Mesodermal cell (in vitro differentiated cells): ENCODE measurements around the gene FAM53B.

Source experiments
- H3K27ac ChIP-seq: 2 replicates; pipeline ENCODE4 v1.7.0; 2013; ENCODE audit warnings: mild to moderate bottlenecking, low read depth, low read length, moderate library complexity; ENCODE audit not compliant: severe bottlenecking
- H3K36me3 ChIP-seq: 2 replicates; pipeline ENCODE4 v1.7.1; 2013; ENCODE audit warnings: mild to moderate bottlenecking, low read length, moderate library complexity; ENCODE audit not compliant: control insufficient read depth, insufficient read depth
- H3K4me1 ChIP-seq: one replicate; pipeline ENCODE4 v1.7.1; 2013; ENCODE audit warnings: mild to moderate bottlenecking, low read length; ENCODE audit not compliant: insufficient read depth, control insufficient read depth, poor library complexity, severe bottlenecking
- H3K4me3 ChIP-seq: 2 replicates; pipeline ENCODE4 v1.7.0; 2013; ENCODE audit warnings: low read length, control low read depth, mild to moderate bottlenecking; ENCODE audit not compliant: insufficient read depth, poor library complexity, severe bottlenecking; ENCODE audit errors: extremely low read depth
- H3K9me3 ChIP-seq: 2 replicates; pipeline ENCODE4 v1.7.1; 2013; ENCODE audit warnings: mild to moderate bottlenecking, low read length, moderate library complexity; ENCODE audit not compliant: control insufficient read depth
- WGBS, 2 experiments: methylation state at CpG; one replicate each; pipeline ENCODE4 v1.1.5; 2013; ENCODE audit warnings: missing lambda C conversion rate in 2 of 2; ENCODE audit not compliant: insufficient coverage in 2 of 2; 5-methylcytosine and 5-hydroxymethylcytosine counted together

The FAM53B gene

DNA sequence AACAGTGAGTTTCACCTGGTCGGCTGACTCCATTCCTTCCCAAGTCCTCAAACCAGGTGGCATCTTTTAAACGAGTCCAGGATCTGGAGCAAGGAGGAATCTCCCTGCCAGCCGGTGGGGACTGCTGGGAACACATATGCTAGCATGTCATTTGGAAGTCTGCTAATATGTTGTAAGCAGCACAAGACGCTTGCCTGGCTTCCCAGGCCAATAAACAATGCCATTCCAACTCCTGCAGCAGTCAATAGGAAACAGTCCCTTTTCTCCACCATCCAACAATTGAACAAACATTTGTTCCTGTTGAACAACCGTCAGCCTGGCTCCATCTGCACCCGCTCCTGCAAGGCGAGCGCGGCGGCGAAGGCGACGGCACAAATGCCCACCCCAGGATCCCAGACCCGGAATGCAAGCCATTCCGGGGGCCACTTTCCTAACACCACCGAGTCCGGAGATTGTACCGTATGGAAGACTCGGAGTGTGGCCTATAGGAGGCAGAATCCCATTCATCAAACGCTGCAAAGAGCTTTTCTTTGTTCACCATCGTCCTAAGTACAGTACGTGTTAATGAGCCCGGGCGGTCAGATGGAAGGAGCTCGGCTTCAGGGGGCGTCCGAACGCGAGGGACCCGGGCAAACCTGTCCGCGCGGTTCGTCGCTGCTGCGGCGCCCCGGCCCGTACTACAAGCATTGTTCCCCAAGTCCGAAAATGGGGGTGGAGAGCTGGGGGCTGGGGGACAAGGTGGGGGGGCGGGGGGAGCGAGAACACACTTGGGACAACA is 1.6 kb downstream of the FAM53B start:
- Histone ChIP-seq H3K27ac (peak overlapping the region; percentile 2), H3K4me1 (peaks cover 48% of the 10 kb centered on the region), H3K4me3 (peak overlapping the region; percentile 66), H3K36me3 (peaks cover 7% of the 10 kb centered on the region), H3K9me3 (no peaks in the 10 kb centered on the region)
- WGBS, 2 experiments: 0 to 8% methylated on average over 4 to 21 of the region's 42 CpGs

- WGBS, 2 experiments: 67 to 72% methylated on average over 7 of the region's 9 CpGs
- H3K4me1 ChIP-seq: peaks cover 51% of the 10 kb centered on the region
- H3K9me3 ChIP-seq: no peaks in the 10 kb centered on the region
- no peak overlapping the region for H3K27ac ChIP-seq
- peaks cover 2% of the 10 kb centered on the region for H3K36me3 ChIP-seq
- no peak overlapping the region for H3K4me3 ChIP-seq
Measured at GRCh38 chr10:124741922-124742412, 2.2 kb downstream of the FAM53B start.

- H3K4me1 ChIP-seq: peaks cover 51% of the 10 kb centered on the region
- WGBS, 2 experiments: 50 to 60% methylated on average over 2 to 7 of the region's 13 CpGs
- H3K4me3 ChIP-seq: no peak overlapping the region
- H3K36me3 ChIP-seq: no peaks in the 10 kb centered on the region
- no peak overlapping the region for H3K27ac ChIP-seq
- H3K9me3 ChIP-seq: no peaks in the 10 kb centered on the region
Measured at GRCh38 chr10:124741281-124741921, 2.8 kb downstream of the FAM53B start.

- no peaks in the 10 kb centered on the region for H3K36me3 ChIP-seq
- peak overlapping the region; percentile 66 for H3K27ac ChIP-seq
- no peaks in the 10 kb centered on the region for H3K9me3 ChIP-seq
- WGBS, 2 experiments: 32 to 39% methylated on average over 9 to 14 of the region's 18 CpGs
- peaks cover 47% of the 10 kb centered on the region for H3K4me1 ChIP-seq
- no peak overlapping the region for H3K4me3 ChIP-seq
Measured at GRCh38 chr10:124740369-124741280, 3.6 kb downstream of the FAM53B start.

DNA sequence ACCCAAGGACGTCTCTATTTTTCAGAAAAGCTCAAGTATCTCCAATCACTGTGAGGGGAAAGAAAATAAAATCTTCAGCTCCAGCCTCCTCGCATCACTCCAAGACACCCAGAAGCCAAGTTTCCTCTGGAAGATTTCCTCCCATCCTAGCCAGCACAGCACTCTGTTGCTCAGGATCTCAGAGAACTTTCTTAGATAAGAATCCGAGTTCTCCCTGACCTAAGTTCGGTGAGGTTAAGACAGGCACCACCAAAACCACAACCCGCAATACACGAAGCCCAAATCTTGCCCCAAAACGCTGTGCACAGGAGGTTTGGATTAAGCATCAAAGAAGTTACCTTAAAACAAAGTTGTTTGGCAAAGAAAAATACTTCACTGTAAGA is 4.2 kb downstream of the FAM53B start:
- 0 to 12% methylated on average over 1 to 3 of the region's 7 CpGs for WGBS, 2 experiments
- no peak overlapping the region for H3K4me3 ChIP-seq
- H3K36me3 ChIP-seq: no peaks in the 10 kb centered on the region
- peaks cover 41% of the 10 kb centered on the region for H3K4me1 ChIP-seq
- peak overlapping the region; percentile 66 for H3K27ac ChIP-seq
- H3K9me3 ChIP-seq: no peaks in the 10 kb centered on the region

DNA sequence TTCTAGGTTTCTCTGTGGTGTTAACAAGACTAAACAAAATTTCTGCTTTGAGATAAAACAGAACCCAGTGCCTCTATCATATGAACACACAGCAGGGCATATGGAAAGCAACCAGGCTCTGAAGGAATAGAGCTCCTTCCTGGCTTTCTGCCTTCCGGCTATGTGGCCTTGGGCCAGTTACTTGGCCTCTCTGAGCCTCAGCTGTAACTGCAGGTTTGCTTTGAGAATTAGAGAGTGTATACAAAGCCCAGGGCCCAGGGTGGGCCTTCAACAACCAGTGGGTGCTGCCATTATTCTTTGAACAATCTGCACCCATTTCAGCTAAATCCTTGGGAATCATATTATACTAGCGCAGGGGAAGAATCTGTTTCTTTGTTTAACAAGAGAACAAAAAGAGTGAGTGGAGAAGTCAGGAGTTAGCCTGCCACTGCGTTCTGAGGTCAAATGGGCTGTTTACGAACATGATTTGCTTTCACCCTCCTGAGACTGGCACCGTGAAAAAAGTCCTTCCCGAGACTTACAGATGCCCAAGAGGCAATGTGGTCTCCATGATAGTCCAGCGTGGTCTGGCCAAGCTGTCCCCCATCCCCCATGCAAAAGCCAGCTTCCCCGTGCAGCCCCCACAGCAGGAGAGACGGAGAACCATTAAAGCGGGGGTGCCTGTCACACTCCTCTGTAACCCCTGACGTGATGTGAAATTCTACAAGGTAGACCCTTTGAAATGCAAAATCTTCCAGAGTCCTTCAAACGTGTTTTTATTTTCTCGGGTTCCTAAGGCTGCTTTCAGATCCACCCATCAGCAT is 4.9 kb downstream of the FAM53B start:
- Histone ChIP-seq H3K27ac (peak overlapping the region; percentile 66), H3K36me3 (no peaks in the 10 kb centered on the region), H3K4me3 (no peak overlapping the region), H3K4me1 (peaks cover 39% of the 10 kb centered on the region), H3K9me3 (no peaks in the 10 kb centered on the region)
- 30 to 34% methylated on average over 13 of the region's 13 CpGs for WGBS, 2 experiments

DNA sequence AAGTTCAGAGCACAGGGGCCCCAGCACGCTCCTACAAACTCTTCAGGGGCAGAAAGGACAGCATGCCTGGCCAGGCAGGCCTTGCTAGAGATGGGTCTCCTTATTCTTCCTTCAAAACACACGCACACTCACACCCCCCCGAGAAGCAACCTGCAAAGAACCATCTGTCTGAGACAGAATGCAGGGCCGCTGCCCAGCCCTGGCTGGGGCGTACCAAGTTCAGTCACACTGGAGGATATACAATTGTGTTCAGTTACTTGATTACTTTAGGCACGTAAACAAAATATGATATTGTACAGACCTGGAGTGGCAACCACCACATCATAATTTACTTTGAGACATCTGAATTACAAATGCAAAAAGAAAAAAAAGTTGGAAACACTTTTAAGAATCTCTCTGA is 5.7 kb downstream of the FAM53B start:
- Histone ChIP-seq H3K27ac (no peak overlapping the region), H3K9me3 (no peaks in the 10 kb centered on the region), H3K4me1 (peaks cover 44% of the 10 kb centered on the region), H3K4me3 (no peak overlapping the region), H3K36me3 (no peaks in the 10 kb centered on the region)
- WGBS, 2 experiments: 94 to 100% methylated on average over 4 of the region's 6 CpGs

DNA sequence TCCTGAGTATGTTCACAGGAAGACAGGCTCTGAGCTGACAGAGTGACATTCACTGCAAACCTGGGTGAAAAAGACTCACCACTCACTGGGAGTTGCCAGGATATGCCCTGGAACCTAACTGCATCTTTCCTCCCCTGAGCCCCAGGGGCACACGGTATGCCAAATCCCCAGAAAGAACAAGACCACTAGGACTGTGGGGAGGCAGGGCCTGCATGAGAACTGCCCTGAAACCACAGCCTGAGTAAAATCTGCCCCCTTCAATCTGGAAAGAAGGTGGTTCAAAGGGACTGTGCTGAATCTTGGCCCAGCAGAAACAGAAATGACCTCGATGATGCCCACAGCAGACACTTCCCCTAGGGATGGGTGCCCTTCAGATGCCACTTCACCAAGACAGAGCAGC is 6.5 kb downstream of the FAM53B start:
- no peak overlapping the region for H3K4me3 ChIP-seq
- peaks cover 3% of the 10 kb centered on the region for H3K36me3 ChIP-seq
- no peak overlapping the region for H3K27ac ChIP-seq
- H3K4me1 ChIP-seq: peaks cover 51% of the 10 kb centered on the region
- 68 to 87% methylated on average over 2 of the region's 2 CpGs for WGBS, 2 experiments
- no peaks in the 10 kb centered on the region for H3K9me3 ChIP-seq

- no peak overlapping the region for H3K4me3 ChIP-seq
- H3K9me3 ChIP-seq: no peaks in the 10 kb centered on the region
- H3K4me1 ChIP-seq: peaks cover 50% of the 10 kb centered on the region
- H3K27ac ChIP-seq: no peak overlapping the region
- peaks cover 4% of the 10 kb centered on the region for H3K36me3 ChIP-seq
- 91% methylated on average over 4 to 5 of the region's 7 CpGs for WGBS, 2 experiments
Measured at GRCh38 chr10:124737221-124737620, 7.0 kb downstream of the FAM53B start.
